Activated T-cell treated with anti-CD3 and anti-CD28 coated beads, Interleukin-2, amount 50 U/mL, for 4 hours (primary cell): ENCODE measurements around the gene JAKMIP1. TPM values are rescaled to one million over a fixed set of nuclear protein-coding genes. Genes with fewer than 3 reads are reported as not detected.
A peak's percentile ranks its signal among the peaks of the same experiment; 100 is the strongest.
"Not testable (repeated sequence)": the region's sequence is repeated elsewhere in the genome, so short reads cannot be mapped to it uniquely, and the experiment has no call there.

ENCODE experiments used
- ATAC-seq, 2 donors: fragments of 200-7000 bp; cut with Tn5 transposase; one replicate each; pipeline ENCODE4 v1.10.0; 2021
- DNase-seq: peaks from one replicate; pipeline ENCODE4 v3.0.0-alpha.2; 2020
- H3K27me3 Mint-ChIP-seq: one replicate; pipeline ENCODE4 v1.8.0; 2021; ENCODE audit warnings: low read depth, mixed read lengths
- H3K36me3 Mint-ChIP-seq: one replicate; pipeline ENCODE4 v1.8.0; 2022; ENCODE audit warnings: mixed read lengths; ENCODE audit not compliant: insufficient read depth
- H3K4me1 Mint-ChIP-seq: one replicate; pipeline ENCODE4 v1.8.0; 2021; ENCODE audit warnings: low read depth, mixed read lengths
- H3K4me3 Mint-ChIP-seq: one replicate; pipeline ENCODE4 v1.8.0; 2021; ENCODE audit warnings: mild to moderate bottlenecking, moderate library complexity, mixed read lengths
- H3K9me3 Mint-ChIP-seq: one replicate; pipeline ENCODE4 v1.8.0; 2021; ENCODE audit warnings: mixed read lengths
- total RNA-seq, 3 donors: library from RNA; stranded (reverse); gene quantifications; one replicate each; pipeline ENCODE4 v1.2.1, GENCODE V29; 2021

The JAKMIP1 gene
- total RNA-seq, 3 donors from 2014 or later = 1.1 to 3.7 (median 3.3) TPM

GRCh38 chr4:6002492-6002833 lies 197.9 kb downstream of the JAKMIP1 start:
- no peak for ATAC-seq
- Mint-ChIP-seq H3K9me3 (no peaks in the 10 kb centered on the region), H3K4me3 (no peak overlapping the region), H3K27me3 (peaks cover 8% of the 10 kb centered on the region), H3K36me3 (no peaks in the 10 kb centered on the region), H3K4me1 (peaks cover 2% of the 10 kb centered on the region)
- no peak for DNase-seq

GRCh38 chr4:6001680-6002491 lies 198.5 kb downstream of the JAKMIP1 start:
- DNase-seq (no peak), ATAC-seq (no peak)
- Mint-ChIP-seq H3K4me3 (no peak overlapping the region), H3K27me3 (peaks cover 7% of the 10 kb centered on the region), H3K36me3 (no peaks in the 10 kb centered on the region), H3K4me1 (peaks cover 2% of the 10 kb centered on the region), H3K9me3 (no peaks in the 10 kb centered on the region)

GRCh38 chr4:5999830-6000365 lies 200.5 kb downstream of the JAKMIP1 start:
- DNase-seq = no peak

GRCh38 chr4:5999356-5999755 lies 201.0 kb downstream of the JAKMIP1 start:
- Mint-ChIP-seq H3K4me3 (no peak overlapping the region), H3K27me3 (peaks cover 13% of the 10 kb centered on the region), H3K9me3 (no peaks in the 10 kb centered on the region), H3K36me3 (no peaks in the 10 kb centered on the region), H3K4me1 (peaks cover 2% of the 10 kb centered on the region)
- DNase-seq = no peak
- no peak for ATAC-seq

More at GRCh38 chr4:5999830-6000365, 200.5 kb downstream of the JAKMIP1 start:
- H3K4me1 Mint-ChIP-seq = peaks cover 2% of the 10 kb centered on the region
- H3K4me3 Mint-ChIP-seq = no peak overlapping the region
- H3K36me3 Mint-ChIP-seq = no peaks in the 10 kb centered on the region
- no peaks in the 10 kb centered on the region for H3K9me3 Mint-ChIP-seq
- H3K27me3 Mint-ChIP-seq = peaks cover 13% of the 10 kb centered on the region
- ATAC-seq = no peak

GRCh38 chr4:5998333-5998936 lies 201.9 kb downstream of the JAKMIP1 start:
- Mint-ChIP-seq H3K4me3 (no peak overlapping the region), H3K36me3 (no peaks in the 10 kb centered on the region), H3K4me1 (peaks cover 2% of the 10 kb centered on the region), H3K9me3 (no peaks in the 10 kb centered on the region), H3K27me3 (peaks cover 13% of the 10 kb centered on the region)
- DNase-seq (peak; percentile 12), ATAC-seq (peak in 1 of 2 donors; percentile 58)

- Mint-ChIP-seq H3K4me3 (no peak overlapping the region), H3K36me3 (no peaks in the 10 kb centered on the region), H3K9me3 (no peaks in the 10 kb centered on the region), H3K27me3 (peaks cover 13% of the 10 kb centered on the region), H3K4me1 (peaks cover 2% of the 10 kb centered on the region)
- DNase-seq = no peak
- ATAC-seq = no peak
Observed at GRCh38 chr4:5996641-5997040, 203.7 kb downstream of the JAKMIP1 start.

GRCh38 chr4:5995901-5996623 lies 204.3 kb downstream of the JAKMIP1 start:
- Mint-ChIP-seq H3K36me3 (no peaks in the 10 kb centered on the region), H3K9me3 (no peaks in the 10 kb centered on the region), H3K4me3 (no peak overlapping the region), H3K4me1 (peaks cover 2% of the 10 kb centered on the region), H3K27me3 (peaks cover 13% of the 10 kb centered on the region)
- ATAC-seq = no peak
- no peak for DNase-seq

- ATAC-seq (peak in 1 of 2 donors; percentile 8), DNase-seq (no peak)
- H3K4me3 Mint-ChIP-seq = no peak overlapping the region
- peaks cover 8% of the 10 kb centered on the region for H3K27me3 Mint-ChIP-seq
- H3K4me1 Mint-ChIP-seq = peaks cover 2% of the 10 kb centered on the region
- H3K9me3 Mint-ChIP-seq = no peaks in the 10 kb centered on the region
- no peaks in the 10 kb centered on the region for H3K36me3 Mint-ChIP-seq
Observed at GRCh38 chr4:5993876-5994811, 206.2 kb downstream of the JAKMIP1 start.

GRCh38 chr4:5993346-5993745 lies 207.0 kb downstream of the JAKMIP1 start:
- not testable (repeated sequence) for H3K9me3 Mint-ChIP-seq, H3K27me3 Mint-ChIP-seq, ATAC-seq, H3K4me1 Mint-ChIP-seq, DNase-seq, H3K36me3 Mint-ChIP-seq, H3K4me3 Mint-ChIP-seq

GRCh38 chr4:5992828-5993321 lies 207.5 kb downstream of the JAKMIP1 start:
- Mint-ChIP-seq H3K27me3 (peaks cover 8% of the 10 kb centered on the region), H3K4me1 (no peaks in the 10 kb centered on the region), H3K4me3 (no peak overlapping the region), H3K9me3 (no peaks in the 10 kb centered on the region), H3K36me3 (no peaks in the 10 kb centered on the region)
- ATAC-seq = no peak
- DNase-seq = no peak

GRCh38 chr4:5992171-5992827 lies 208.1 kb downstream of the JAKMIP1 start:
- no peak for ATAC-seq
- no peaks in the 10 kb centered on the region for H3K4me1 Mint-ChIP-seq
- DNase-seq = no peak
- no peaks in the 10 kb centered on the region for H3K9me3 Mint-ChIP-seq
- H3K27me3 Mint-ChIP-seq = peaks cover 8% of the 10 kb centered on the region
- H3K4me3 Mint-ChIP-seq = no peak overlapping the region
- no peaks in the 10 kb centered on the region for H3K36me3 Mint-ChIP-seq

GRCh38 chr4:5991405-5991804 lies 208.9 kb downstream of the JAKMIP1 start:
- no peak for ATAC-seq
- H3K4me1 Mint-ChIP-seq = no peaks in the 10 kb centered on the region
- DNase-seq = no peak
- peaks cover 4% of the 10 kb centered on the region for H3K27me3 Mint-ChIP-seq
- no peak overlapping the region for H3K4me3 Mint-ChIP-seq
- H3K9me3 Mint-ChIP-seq = no peaks in the 10 kb centered on the region
- no peaks in the 10 kb centered on the region for H3K36me3 Mint-ChIP-seq

- no peaks in the 10 kb centered on the region for H3K36me3 Mint-ChIP-seq
Observed at GRCh38 chr4:5990446-5991160, 209.7 kb downstream of the JAKMIP1 start.

More at GRCh38 chr4:5990446-5991160, 209.7 kb downstream of the JAKMIP1 start:
- ATAC-seq (no peak), DNase-seq (no peak)
- Mint-ChIP-seq H3K9me3 (no peaks in the 10 kb centered on the region), H3K27me3 (peaks cover 4% of the 10 kb centered on the region), H3K4me3 (no peak overlapping the region), H3K4me1 (no peaks in the 10 kb centered on the region)
